ENCODE data around the gene BLMH.

The BLMH gene

GRCh38 chr17:30312226-30312625 lies 20.5 kb upstream of the BLMH start:
- no peak for DNase-seq
- in situ Hi-C loops (cut with HindIII; ENCODE audit: low pct_ligation_motif_present, low pct_unique_long_range_greater_than_20kb, low sequenced_read_pairs): no loop called here

GRCh38 chr17:30310562-30310961 lies 18.8 kb upstream of the BLMH start:
- in situ Hi-C loops (cut with HindIII; ENCODE audit: low pct_ligation_motif_present, low pct_unique_long_range_greater_than_20kb, low sequenced_read_pairs): no loop called here
- no peak for DNase-seq

- in situ Hi-C loops (cut with HindIII; ENCODE audit: low pct_ligation_motif_present, low pct_unique_long_range_greater_than_20kb, low sequenced_read_pairs): no loop called here
- no peak for DNase-seq
Measured at GRCh38 chr17:30309591-30309990, 17.8 kb upstream of the BLMH start.

GRCh38 chr17:30308406-30308805 lies 16.7 kb upstream of the BLMH start:
- DNase-seq: no peak
- in situ Hi-C loops (cut with HindIII; ENCODE audit: low pct_ligation_motif_present, low pct_unique_long_range_greater_than_20kb, low sequenced_read_pairs): no loop called here

- in situ Hi-C loops (cut with HindIII; ENCODE audit: low pct_ligation_motif_present, low pct_unique_long_range_greater_than_20kb, low sequenced_read_pairs): no loop called here
Measured at GRCh38 chr17:30304778-30305177, 13.0 kb upstream of the BLMH start.

GRCh38 chr17:30302241-30302640 lies 10.5 kb upstream of the BLMH start:
- no peak for DNase-seq
- in situ Hi-C loops (cut with HindIII; ENCODE audit: low pct_ligation_motif_present, low pct_unique_long_range_greater_than_20kb, low sequenced_read_pairs): no loop called here

More at GRCh38 chr17:30304778-30305177, 13.0 kb upstream of the BLMH start:
- DNase-seq: no peak

- in situ Hi-C loops (cut with HindIII; ENCODE audit: low pct_ligation_motif_present, low pct_unique_long_range_greater_than_20kb, low sequenced_read_pairs): no loop called here
- DNase-seq: no peak
Measured at GRCh38 chr17:30300818-30301217, 9.1 kb upstream of the BLMH start.

- in situ Hi-C loops (cut with HindIII; ENCODE audit: low pct_ligation_motif_present, low pct_unique_long_range_greater_than_20kb, low sequenced_read_pairs): no loop called here
- DNase-seq: peak; percentile 12
Measured at GRCh38 chr17:30299000-30299399, 7.3 kb upstream of the BLMH start.

- DNase-seq: no peak
Measured at GRCh38 chr17:30297715-30298114, 6.0 kb upstream of the BLMH start.

GRCh38 chr17:30296499-30297080 lies 4.8 kb upstream of the BLMH start:
- DNase-seq: no peak
- in situ Hi-C loops (cut with HindIII; ENCODE audit: low pct_ligation_motif_present, low pct_unique_long_range_greater_than_20kb, low sequenced_read_pairs): no loop called here

More at GRCh38 chr17:30297715-30298114, 6.0 kb upstream of the BLMH start:
- in situ Hi-C loops (cut with HindIII; ENCODE audit: low pct_ligation_motif_present, low pct_unique_long_range_greater_than_20kb, low sequenced_read_pairs): no loop called here

- no peak for DNase-seq
- in situ Hi-C loops (cut with HindIII; ENCODE audit: low pct_ligation_motif_present, low pct_unique_long_range_greater_than_20kb, low sequenced_read_pairs): no loop called here
Measured at GRCh38 chr17:30292286-30292858, 628 bp upstream of the BLMH start.

- in situ Hi-C loops (cut with HindIII; ENCODE audit: low pct_ligation_motif_present, low pct_unique_long_range_greater_than_20kb, low sequenced_read_pairs): no loop called here
- DNase-seq: peak; percentile 52
Measured at GRCh38 chr17:30290696-30291542, 825 bp downstream of the BLMH start.

GRCh38 chr17:30290077-30290476 lies 1.7 kb downstream of the BLMH start:
- no peak for DNase-seq
- in situ Hi-C loops (cut with HindIII; ENCODE audit: low pct_ligation_motif_present, low pct_unique_long_range_greater_than_20kb, low sequenced_read_pairs): no loop called here

GRCh38 chr17:30279156-30279555 lies 12.6 kb downstream of the BLMH start:
- no peak for DNase-seq
- in situ Hi-C loops (cut with HindIII; ENCODE audit: low pct_ligation_motif_present, low pct_unique_long_range_greater_than_20kb, low sequenced_read_pairs): no loop called here

GRCh38 chr17:30278032-30278431 lies 13.7 kb downstream of the BLMH start:
- in situ Hi-C loops (cut with HindIII; ENCODE audit: low pct_ligation_motif_present, low pct_unique_long_range_greater_than_20kb, low sequenced_read_pairs): no loop called here
- DNase-seq: peak; percentile 65

GRCh38 chr17:30275911-30276310 lies 15.8 kb downstream of the BLMH start:
- no peak for DNase-seq
- in situ Hi-C loops (cut with HindIII; ENCODE audit: low pct_ligation_motif_present, low pct_unique_long_range_greater_than_20kb, low sequenced_read_pairs): no loop called here

- in situ Hi-C loops (cut with HindIII; ENCODE audit: low pct_ligation_motif_present, low pct_unique_long_range_greater_than_20kb, low sequenced_read_pairs): no loop called here
- DNase-seq: peak; percentile 49
Measured at GRCh38 chr17:30274887-30275286, 16.9 kb downstream of the BLMH start.

- in situ Hi-C loops (cut with HindIII; ENCODE audit: low pct_ligation_motif_present, low pct_unique_long_range_greater_than_20kb, low sequenced_read_pairs): no loop called here
- DNase-seq: no peak
Measured at GRCh38 chr17:30273373-30273772, 18.4 kb downstream of the BLMH start.

- in situ Hi-C loops (cut with HindIII; ENCODE audit: low pct_ligation_motif_present, low pct_unique_long_range_greater_than_20kb, low sequenced_read_pairs): no loop called here
- DNase-seq: peak; percentile 54
Measured at GRCh38 chr17:30271102-30271501, 20.6 kb downstream of the BLMH start.

- in situ Hi-C loops (cut with HindIII; ENCODE audit: low pct_ligation_motif_present, low pct_unique_long_range_greater_than_20kb, low sequenced_read_pairs): no loop called here
- DNase-seq: no peak
Measured at GRCh38 chr17:30267625-30268024, 24.1 kb downstream of the BLMH start.
